K562 (cell line): ENCODE results near the gene XRRA1. TPM values are rescaled to one million over a fixed set of nuclear protein-coding genes. Genes with fewer than 3 reads are reported as not detected.

ENCODE experiments used
- ATAC-seq: fragments of 200-7000 bp; cut with Tn5 transposase; 3 replicates; pipeline ENCODE4 v1.9.1; 2020; ENCODE audit warnings: moderate library complexity
- BruUV-seq: library from RNA; stranded (reverse); fragments of 400-500 nt; replicated peaks from 2 replicates; lab custom pipeline; 2021; lab: Mats Ljungman, UMichigan
- CTCF ChIA-PET: fragments of 300-600 bp; formaldehyde crosslinking; extraction: SDS; loops from one replicate; lab custom pipeline; 2021; ENCODE audit warnings: low intra/inter-chr PET ratio; lab: Yijun Ruan, JAX
- POLR2A ChIA-PET: fragments of 300-600, 350-650 bp; sonication (Branson Sonifier 250); formaldehyde crosslinking; extraction: SDS; loops from one replicate; lab custom pipeline; 2021; ENCODE audit warnings: antibody characterized with exemption, inconsistent platforms; lab: Yijun Ruan, JAX
- DNase-seq, 4 experiments: peaks; one replicate each; pipeline versions ENCODE4 v3.0.0 to v3.0.0-alpha.2; 2011 to 2018; ENCODE audit warnings: low spot score in 3 of 4, mixed read lengths in 3 of 4; ENCODE audit errors: extremely low read depth in 1 of 4
- FAIRE-seq: peaks from 2 replicates; lab custom pipeline; 2011; peaks lifted over from hg19 to GRCh38; lab: Jason Lieb, UNC
- H2AFZ ChIP-seq: 2 replicates; pipeline ENCODE4 v1.6.0; 2011; ENCODE audit warnings: low read depth, low read length, control low read depth, inconsistent platforms
- H3K27ac ChIP-seq: fragments of 200-600 bp; 3 replicates; pipeline ENCODE4 v1.8.0; 2011; ENCODE audit warnings: low read depth, mild to moderate bottlenecking, control low read depth, inconsistent platforms, low read length, moderate library complexity, mixed read lengths; ENCODE audit errors: extremely low read depth
- H3K27me3 ChIP-seq, 2 experiments: fragments of 300-600 bp in 1 of 2; 2 replicates in 1 of 2; 3 replicates in 1 of 2; pipeline versions ENCODE4 v1.6.0 to v1.8.0; 2011; ENCODE audit warnings: inconsistent platforms in 2 of 2, low read length in 2 of 2, mild to moderate bottlenecking in 1 of 2, mixed read lengths in 1 of 2, moderate library complexity in 1 of 2; ENCODE audit not compliant: control insufficient read depth in 2 of 2, insufficient read depth in 2 of 2
- H3K36me3 ChIP-seq: fragments of 300-600 bp; 3 replicates; pipeline ENCODE4 v1.8.0; 2011; ENCODE audit warnings: mild to moderate bottlenecking, low read length, inconsistent platforms; ENCODE audit not compliant: control insufficient read depth, insufficient read depth
- H3K4me1 ChIP-seq, 2 experiments: fragments of 200-600 bp in 1 of 2; replicated peaks in 1 of 2; 2 replicates in 1 of 2; 3 replicates in 1 of 2; pipeline versions ENCODE4 v1.5.1 to v1.8.0; 2011; ENCODE audit warnings: inconsistent platforms in 2 of 2, low read length in 2 of 2, mild to moderate bottlenecking in 1 of 2, mixed read lengths in 1 of 2, moderate library complexity in 1 of 2; ENCODE audit not compliant: control insufficient read depth in 2 of 2, insufficient read depth in 2 of 2
- H3K4me2 ChIP-seq: 2 replicates; pipeline ENCODE4 v1.6.1; 2011; ENCODE audit warnings: low read length, control low read depth, inconsistent platforms, mixed read lengths; ENCODE audit not compliant: insufficient read depth
- H3K4me3 ChIP-seq: fragments of 200-600 bp; sonication (generic), shearing (Covaris generic); 2 replicates; pipeline ENCODE4 v1.5.1; 2016; ENCODE audit warnings: control low read depth, inconsistent platforms
- H3K79me2 ChIP-seq: fragments of 200-600 bp; 3 replicates; pipeline ENCODE4 v1.8.0; 2011; ENCODE audit warnings: low read length, inconsistent platforms; ENCODE audit not compliant: control insufficient read depth, insufficient read depth
- H3K9ac ChIP-seq, 2 experiments: 2 replicates each; pipeline versions ENCODE4 v1.6.0 to v1.6.1; 2011; ENCODE audit warnings: low read depth in 2 of 2, low read length in 2 of 2, control low read depth in 1 of 2, inconsistent platforms in 1 of 2, mild to moderate bottlenecking in 1 of 2, mixed read lengths in 1 of 2; ENCODE audit not compliant: insufficient read depth in 1 of 2
- H3K9me1 ChIP-seq: one replicate; pipeline ENCODE4 v1.6.0; 2011; ENCODE audit warnings: inconsistent platforms, mild to moderate bottlenecking, low read length, moderate library complexity; ENCODE audit not compliant: control insufficient read depth, insufficient read depth
- H3K9me3 ChIP-seq: replicated peaks from 2 replicates; pipeline ENCODE4 v1.5.1; 2011; ENCODE audit warnings: low read depth, low read length, inconsistent platforms; ENCODE audit not compliant: control insufficient read depth, insufficient read depth
- H4K20me1 ChIP-seq: replicated peaks from 2 replicates; pipeline ENCODE4 v1.6.1; 2011; ENCODE audit warnings: low read length, inconsistent platforms, mixed read lengths; ENCODE audit not compliant: control insufficient read depth, insufficient read depth
- MYBL2 ChIP-seq, 2 experiments: fragments of 450-650 bp in 1 of 2; sonication (generic) in 1 of 2; formaldehyde crosslinking in 1 of 2; IDR thresholded peaks; 2 replicates each; pipeline versions ENCODE4 v1.6.1 to v1.8.1; 2017 to 2022; ENCODE audit warnings: borderline replicate concordance in 1 of 2, inconsistent platforms in 1 of 2, low read depth in 1 of 2, mild to moderate bottlenecking in 1 of 2, missing genetic modification reagents in 1 of 2, moderate library complexity in 1 of 2
- RBM34 ChIP-seq: fragments of 200-400 bp; formaldehyde crosslinking; IDR thresholded peaks from 2 replicates; pipeline ENCODE4 v1.6.1; 2018; ENCODE audit warnings: low read length, borderline replicate concordance; ENCODE audit not compliant: insufficient read depth
- RBM39 ChIP-seq: fragments of 200-400 bp; formaldehyde crosslinking; optimal IDR thresholded peaks from 2 replicates; pipeline ENCODE3; 2018; ENCODE audit warnings: low read depth, low read length
- ZNF217 ChIP-seq: sonication (generic); formaldehyde crosslinking; IDR thresholded peaks from 2 replicates; pipeline ENCODE4 v1.8.0; 2022; ENCODE audit warnings: mild to moderate bottlenecking, missing genetic modification reagents
- ZNF584 ChIP-seq: fragments of 200-800 bp; sonication (Bioruptor generic); IDR thresholded peaks from 2 replicates; pipeline ENCODE4 v1.6.1; 2016; ENCODE audit warnings: low read depth, mild to moderate bottlenecking, missing genetic modification characterization, missing compliant biosample characterization
- ZNF696 ChIP-seq: fragments of 250-450 bp; sonication (Bioruptor Pico); conservative IDR thresholded peaks from 2 replicates; pipeline ENCODE4 v1.4.0; 2020; ENCODE audit warnings: mild to moderate bottlenecking, moderate library complexity
- ZNF717 ChIP-seq: fragments of 250-450 bp; sonication (Bioruptor Pico); IDR thresholded peaks from 2 replicates; pipeline ENCODE4 v1.5.0; 2021
- WGBS: fragments of 100-300 bp; shearing (Covaris generic); methylation state at CpG from one replicate; pipeline ENCODE4 v1.1.6; 2016; ENCODE audit warnings: low coverage, mixed read lengths; ENCODE audit not compliant: insufficient coverage; ENCODE audit errors: missing lambda C conversion rate; 5-methylcytosine and 5-hydroxymethylcytosine counted together
- in situ Hi-C: fragments of 300-500 bp; cut with MboI; formaldehyde crosslinking; loops from 4 replicates; pipeline ENCODE4 v1.15.0; 2018; ENCODE audit warnings: inconsistent platforms, mixed read lengths
- intact Hi-C: fragments of 100-400 bp; cut with micrococcal nuclease; formaldehyde crosslinking; loops from 2 replicates; pipeline ENCODE4 v1.14.2; 2022
- polyA plus RNA-seq, 8 experiments: library from polyadenylated mRNA; depleted of rRNA in 4 of 8; stranded (reverse) in 5 of 8; unstranded in 3 of 8; fragments of >200 nt; fragmentation: Nextera tagmentation in 2 of 8; fragmentation: Illumina TruSeq in 1 of 8; extraction: Ambion mirVana in 2 of 8; extraction: Trizol in 1 of 8; gene quantifications; 2 replicates each; pipeline versions ENCODE4 v1.2.1 to v1.2.3, GENCODE V29; 2011 to 2014; ENCODE audit warnings: inconsistent platforms in 1 of 8, missing spikeins in 1 of 8
- total RNA-seq, 7 experiments: library from RNA; depleted of rRNA in 6 of 7; stranded (reverse); fragments of >200 nt in 6 of 7; fragmentation: Illumina TruSeq in 2 of 7; extraction: Trizol in 2 of 7; gene quantifications; 2 replicates each; pipeline versions ENCODE4 v1.2.1 to v1.2.3, GENCODE V29; 2011 to 2021; ENCODE audit warnings: low replicate concordance in 1 of 7
- TF ChIP-seq, protein P1 (sequence below): fragments of 250-450 bp; sonication (Bioruptor Pico); IDR thresholded peaks from 2 replicates; pipeline ENCODE4 v1.8.0; 2022; ENCODE audit warnings: moderate library complexity, mild to moderate bottlenecking, inconsistent platforms
- TF ChIP-seq, protein P2 (sequence below): fragments of 450-650 bp; formaldehyde crosslinking; IDR thresholded peaks from 2 replicates; pipeline ENCODE4 v1.4.0; 2022; ENCODE audit warnings: mild to moderate bottlenecking, moderate library complexity

XRRA1 gene
- total and polyA plus RNA-seq, 9 of the 15 experiments (the other 6 are each of a cell fraction or from before 2014, with no cell fraction given): 5.0 to 22.5 (median 16.0) TPM

DNA sequence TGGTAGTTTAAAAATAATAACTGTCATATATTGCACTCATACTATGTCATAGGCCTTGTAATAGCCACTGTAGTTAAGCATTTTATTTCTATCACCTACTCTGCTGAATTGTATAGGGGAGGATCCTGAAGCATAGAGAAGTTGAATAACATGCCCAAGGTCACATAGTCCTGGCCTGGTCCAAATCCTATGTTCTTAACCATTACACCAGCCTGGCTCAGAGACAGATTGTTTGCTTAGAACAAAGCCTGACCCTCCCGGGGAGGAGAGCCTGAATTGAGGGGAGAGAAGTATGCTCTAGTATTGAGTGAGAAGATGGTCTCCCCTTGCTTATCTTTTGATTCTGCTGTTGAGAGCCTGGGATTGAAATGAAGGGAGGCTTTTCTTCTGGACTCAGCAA, 42.0 kb upstream of the XRRA1 start:
- no TSS peak for BruUV-seq
- ChIA-PET CTCF (no interaction called here), POLR2A (no interaction called here)
- no peaks in the 10 kb centered on the region for H3K9me3 ChIP-seq
- H3K27me3 ChIP-seq: no peaks in the 10 kb centered on the region
- H3K4me3 ChIP-seq: peak overlapping the region; percentile 97; the same call in 1 of the 2 replicates
- in situ Hi-C loops: no loop called here
- H3K9me1 ChIP-seq: no peaks in the 10 kb centered on the region
- TF ChIP-seq, protein P1, sequence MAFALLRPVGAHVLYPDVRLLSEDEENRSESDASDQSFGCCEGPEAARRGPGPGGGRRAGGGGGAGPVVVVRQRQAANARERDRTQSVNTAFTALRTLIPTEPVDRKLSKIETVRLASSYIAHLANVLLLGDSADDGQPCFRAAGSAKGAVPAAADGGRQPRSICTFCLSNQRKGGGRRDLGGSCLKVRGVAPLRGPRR (CRISPR knock-in tag): no peak
- TF ChIP-seq ZNF584 (CRISPR knock-in tag) (no peak), ZNF217 (CRISPR knock-in tag) (no peak), RBM34 (no peak), ZNF696 (no peak), MYBL2 (IDR thresholded peaks at IDR 0.05; ENCODE audit: low read depth) (no peak), MYBL2 (CRISPR knock-in tag; IDR thresholded peaks at IDR 0.05; ENCODE audit: borderline replicate concordance) (no peak), RBM39 (no peak), ZNF717 (CRISPR knock-in tag) (no peak)
- TF ChIP-seq, protein P2, sequence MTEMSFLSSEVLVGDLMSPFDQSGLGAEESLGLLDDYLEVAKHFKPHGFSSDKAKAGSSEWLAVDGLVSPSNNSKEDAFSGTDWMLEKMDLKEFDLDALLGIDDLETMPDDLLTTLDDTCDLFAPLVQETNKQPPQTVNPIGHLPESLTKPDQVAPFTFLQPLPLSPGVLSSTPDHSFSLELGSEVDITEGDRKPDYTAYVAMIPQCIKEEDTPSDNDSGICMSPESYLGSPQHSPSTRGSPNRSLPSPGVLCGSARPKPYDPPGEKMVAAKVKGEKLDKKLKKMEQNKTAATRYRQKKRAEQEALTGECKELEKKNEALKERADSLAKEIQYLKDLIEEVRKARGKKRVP (CRISPR knock-in tag): no peak
- H2AFZ ChIP-seq: no peak overlapping the region
- H3K4me2 ChIP-seq: peak overlapping the region; percentile 96
- peak in 1 of 4 experiments; percentile 18 for DNase-seq
- no peak for FAIRE-seq
- WGBS: 0% methylated on average over 1 of the region's 1 CpG
- peak overlapping the region; percentile 2; the same call in 1 of the 3 replicates for H3K27ac ChIP-seq
- H4K20me1 ChIP-seq: no peaks in the 10 kb centered on the region
- peaks cover 41% of the 10 kb centered on the region for H3K36me3 ChIP-seq
- intact Hi-C loops: no loop called here
- H3K4me1 ChIP-seq: peaks cover 4 to 25% of the 10 kb centered on the region in 2 experiments; a peak in 4 of 5 replicates
- H3K79me2 ChIP-seq: peaks cover 47% of the 10 kb centered on the region
- ATAC-seq: no peak; the same call in 2 of the 3 replicates
- H3K9ac ChIP-seq: peak overlapping the region in 1 of 2 experiments; percentile 90; a peak in 1 of 4 replicates
